ENCODE measurements around the gene PERM1. TPM values are rescaled to one million over a fixed set of nuclear protein-coding genes. Genes with fewer than 3 reads are reported as not detected.

The PERM1 gene
- total and polyA plus RNA-seq, 2 of the 13 experiments (the other 11 are each of a cell fraction or from before 2014, with no cell fraction given), result 0.04 to 0.29 TPM

Small RNA genes lying within 50 kb of the gene (small RNA-seq; reads per million reads assigned to genes)
- 0 reads per million in 3 experiments for gene AL645608.3 (ENCODE audit: insufficient read depth in 2 of 3, insufficient read length in 3 of 3, low read depth in 2 of 3, low replicate concordance in 1 of 3)

Other genes with a start within 250 kb of the PERM1 start
- 0.11 TPM in 1 of 2 replicates, not detected in the other for gene SAMD11, start 58.2 kb downstream of the PERM1 start, total RNA-seq (2016; rRNA removed; fragmentation: Illumina TruSeq; extraction: Trizol)
- 0.09 TPM in 1 of 2 replicates, not detected in the other for gene SAMD11, start 58.2 kb downstream of the PERM1 start, polyA plus RNA-seq (2011; rRNA removed)
- gene NOC2L, start 22.8 kb downstream of the PERM1 start, total RNA-seq (2016; rRNA removed; fragmentation: Illumina TruSeq; extraction: Trizol), result 91.6 and 103 TPM in 2 replicates
- 32.0 and 40.5 TPM in 2 replicates for gene NOC2L, start 22.8 kb downstream of the PERM1 start, polyA plus RNA-seq (2011; rRNA removed)
- gene KLHL17, start 21.5 kb downstream of the PERM1 start, total RNA-seq (2016; rRNA removed; fragmentation: Illumina TruSeq; extraction: Trizol), result 2.8 and 9.3 TPM in 2 replicates
- gene KLHL17, start 21.5 kb downstream of the PERM1 start, polyA plus RNA-seq (2011; rRNA removed), result 24.7 and 31.4 TPM in 2 replicates
- gene PLEKHN1, start 15.6 kb downstream of the PERM1 start, total RNA-seq (2016; rRNA removed; fragmentation: Illumina TruSeq; extraction: Trizol), result 0.21 and 0.42 TPM in 2 replicates
- gene PLEKHN1, start 15.6 kb downstream of the PERM1 start, polyA plus RNA-seq (2011; rRNA removed), result 0.58 and 0.59 TPM in 2 replicates
- gene HES4, start 18.0 kb upstream of the PERM1 start, total RNA-seq (2016; rRNA removed; fragmentation: Illumina TruSeq; extraction: Trizol), result 4.4 and 8.8 TPM in 2 replicates
- gene HES4, start 18.0 kb upstream of the PERM1 start, polyA plus RNA-seq (2011; rRNA removed), result 10.6 and 17.6 TPM in 2 replicates
- gene ISG15, start 31.4 kb upstream of the PERM1 start, total RNA-seq (2016; rRNA removed; fragmentation: Illumina TruSeq; extraction: Trizol), result 54.9 and 68.4 TPM in 2 replicates
- gene ISG15, start 31.4 kb upstream of the PERM1 start, polyA plus RNA-seq (2011; rRNA removed), result 42.1 and 63.7 TPM in 2 replicates
- gene AGRN, start 38.0 kb upstream of the PERM1 start, total RNA-seq (2016; rRNA removed; fragmentation: Illumina TruSeq; extraction: Trizol), result 7.3 and 29.8 TPM in 2 replicates
- gene AGRN, start 38.0 kb upstream of the PERM1 start, polyA plus RNA-seq (2011; rRNA removed), result 65.2 and 82.7 TPM in 2 replicates
- not detected in 2 replicates for gene RNF223, start 92.2 kb upstream of the PERM1 start, total RNA-seq (2016; rRNA removed; fragmentation: Illumina TruSeq; extraction: Trizol)
- 0.03 and 0.05 TPM in 2 replicates for gene RNF223, start 92.2 kb upstream of the PERM1 start, polyA plus RNA-seq (2011; rRNA removed)
- 3.8 and 6.7 TPM in 2 replicates for gene C1orf159, start 134.0 kb upstream of the PERM1 start, total RNA-seq (2016; rRNA removed; fragmentation: Illumina TruSeq; extraction: Trizol)
- 3.8 and 4.2 TPM in 2 replicates for gene C1orf159, start 134.0 kb upstream of the PERM1 start, polyA plus RNA-seq (2011; rRNA removed)
- gene TTLL10, start 191.8 kb upstream of the PERM1 start, total RNA-seq (2016; rRNA removed; fragmentation: Illumina TruSeq; extraction: Trizol), result not detected in 2 replicates
- gene TTLL10, start 191.8 kb upstream of the PERM1 start, polyA plus RNA-seq (2011; rRNA removed), result not detected in 2 replicates
- gene TNFRSF18, start 224.5 kb upstream of the PERM1 start, total RNA-seq (2016; rRNA removed; fragmentation: Illumina TruSeq; extraction: Trizol), result not detected in 2 replicates
- gene TNFRSF18, start 224.5 kb upstream of the PERM1 start, polyA plus RNA-seq (2011; rRNA removed), result not detected in 2 replicates
- gene TNFRSF4, start 232.1 kb upstream of the PERM1 start, total RNA-seq (2016; rRNA removed; fragmentation: Illumina TruSeq; extraction: Trizol), result not detected in 2 replicates
- 0.21 TPM in 1 of 2 replicates, not detected in the other for gene TNFRSF4, start 232.1 kb upstream of the PERM1 start, polyA plus RNA-seq (2011; rRNA removed)
- 45.3 and 107 TPM in 2 replicates for gene SDF4, start 249.9 kb upstream of the PERM1 start, total RNA-seq (2016; rRNA removed; fragmentation: Illumina TruSeq; extraction: Trizol)
- 80.8 and 99.6 TPM in 2 replicates for gene SDF4, start 249.9 kb upstream of the PERM1 start, polyA plus RNA-seq (2011; rRNA removed)